Measurements from ENCODE around the gene ATM.

DNA sequence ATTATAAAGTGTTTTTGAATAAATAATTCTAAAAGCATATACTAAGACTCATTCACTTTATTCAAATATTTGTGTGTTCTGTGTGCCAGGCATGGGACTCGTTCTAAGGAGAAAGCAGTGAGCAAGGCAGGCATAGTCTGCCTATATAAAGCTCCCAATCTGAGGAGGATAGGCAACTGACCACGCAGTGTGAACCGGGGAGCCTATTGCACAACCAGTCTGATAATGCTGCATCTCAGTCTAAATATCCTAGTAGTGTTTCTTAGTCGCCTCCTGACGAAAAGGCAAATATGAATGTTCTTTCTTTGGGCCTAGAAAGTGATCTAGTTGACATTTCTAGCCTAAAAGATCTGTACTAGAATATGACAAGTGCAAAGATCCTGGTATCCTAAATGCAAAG, 146.2 kb downstream of the ATM start:
- TF ChIP-seq AEBP2 (tag by site-specific recombination; IDR thresholded peaks at IDR 0.05; ENCODE audit: borderline replicate concordance) (no peak), ZNF324 (tag by site-specific recombination; IDR thresholded peaks at IDR 0.05) (no peak), ZNF211 (tag by site-specific recombination; IDR thresholded peaks at IDR 0.05; ENCODE audit: low read depth) (no peak), ZNF19 (tag by site-specific recombination; IDR thresholded peaks at IDR 0.05; ENCODE audit: low read depth) (no peak)
